ENCODE results near the gene CAMK2D.
"Not testable (repeated sequence)": the region's sequence is repeated elsewhere in the genome, so short reads cannot be mapped to it uniquely, and the experiment has no call there.

Gene CAMK2D

DNA sequence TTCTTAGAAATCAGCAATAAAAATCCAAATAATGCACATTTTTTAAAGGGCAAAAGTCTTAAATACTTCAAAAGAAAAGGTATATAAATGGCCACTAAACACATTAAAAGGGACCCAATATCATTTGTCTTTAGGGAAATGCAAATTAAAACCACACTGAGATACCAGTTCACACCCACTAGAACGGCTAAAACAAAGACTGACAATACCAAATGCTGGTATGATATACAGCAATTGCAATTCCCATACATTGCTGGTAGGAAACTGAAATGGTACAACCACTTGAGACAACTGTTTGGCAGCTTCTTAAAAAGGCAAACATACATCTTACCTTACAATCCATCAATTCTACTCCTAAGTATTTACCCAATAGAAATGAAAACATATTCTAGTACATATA is 33.7 kb downstream of the CAMK2D start:
- DNase-seq, result no peak

DNA sequence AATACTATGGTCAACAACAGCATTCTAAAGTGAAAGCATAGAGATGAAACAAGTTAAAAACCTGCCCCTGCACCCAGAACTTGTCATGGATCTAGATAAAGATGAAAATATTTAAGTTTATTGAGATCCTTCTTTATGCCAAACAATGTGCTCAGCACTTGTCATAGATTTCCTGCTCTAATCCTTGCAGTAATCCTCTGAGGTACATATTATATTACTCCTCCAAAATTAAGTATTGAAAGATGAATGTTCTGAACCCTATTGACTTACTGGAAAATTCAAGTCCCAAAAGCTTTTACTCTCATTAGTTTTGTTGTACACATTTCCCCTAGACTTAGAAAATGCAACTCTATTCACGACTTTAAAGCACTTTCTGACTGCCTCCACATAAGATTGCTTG is 35.6 kb downstream of the CAMK2D start:
- no peak for DNase-seq

DNA sequence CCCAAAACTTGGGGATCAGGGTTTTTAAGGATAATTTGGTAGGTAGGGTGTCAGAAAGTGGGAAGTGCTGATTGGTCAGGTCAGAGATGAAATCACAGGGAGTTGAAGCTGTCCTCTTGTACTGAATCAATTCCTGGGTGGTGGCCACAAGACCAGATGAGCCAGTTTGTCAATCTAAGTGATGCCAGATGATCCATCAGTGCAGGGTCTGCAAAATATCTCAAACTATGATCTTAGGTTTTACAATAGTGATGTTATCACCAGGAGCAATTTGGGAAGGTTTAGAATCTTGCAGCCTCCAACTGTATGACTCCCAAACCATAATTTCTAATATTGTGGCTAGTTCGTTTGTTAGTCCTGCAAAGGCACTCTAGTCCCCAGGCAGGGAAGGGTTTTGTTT is 43.3 kb downstream of the CAMK2D start:
- no peak for DNase-seq

DNA sequence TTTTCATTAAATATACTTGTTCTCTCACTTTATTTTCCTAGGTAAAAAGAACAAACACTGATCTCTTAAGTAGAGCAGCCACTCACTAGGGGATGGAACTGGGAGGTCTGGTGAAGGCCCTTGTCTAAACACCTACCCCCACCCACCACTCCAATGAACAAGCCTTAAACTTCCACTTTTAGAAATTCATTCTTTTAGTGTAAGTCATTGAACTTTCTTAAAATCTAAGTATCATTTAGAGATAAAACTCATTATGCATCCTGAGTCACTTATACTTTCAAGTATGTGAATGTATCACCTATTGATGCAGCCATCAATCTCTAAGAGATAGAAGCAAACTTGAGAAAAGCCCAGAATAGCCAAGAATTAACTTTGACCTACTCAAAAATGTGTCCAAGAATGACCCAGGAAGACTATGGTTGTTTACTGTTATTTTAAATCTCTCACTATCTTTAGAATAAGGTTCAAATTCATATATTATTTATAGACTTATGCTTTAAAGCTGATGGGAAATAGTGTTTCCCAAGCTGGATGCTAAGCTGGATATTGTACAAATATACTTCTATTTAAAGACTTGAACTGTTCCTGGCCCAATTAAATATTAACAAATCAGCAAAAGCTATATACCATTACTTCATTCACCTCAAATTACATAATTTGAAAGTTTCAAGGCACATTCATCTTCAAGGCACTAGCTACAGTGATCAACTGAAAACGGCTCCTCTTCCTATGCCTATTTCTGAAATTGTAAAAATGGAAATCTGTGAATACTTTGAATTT is 49.5 kb downstream of the CAMK2D start:
- no peak for DNase-seq

DNA sequence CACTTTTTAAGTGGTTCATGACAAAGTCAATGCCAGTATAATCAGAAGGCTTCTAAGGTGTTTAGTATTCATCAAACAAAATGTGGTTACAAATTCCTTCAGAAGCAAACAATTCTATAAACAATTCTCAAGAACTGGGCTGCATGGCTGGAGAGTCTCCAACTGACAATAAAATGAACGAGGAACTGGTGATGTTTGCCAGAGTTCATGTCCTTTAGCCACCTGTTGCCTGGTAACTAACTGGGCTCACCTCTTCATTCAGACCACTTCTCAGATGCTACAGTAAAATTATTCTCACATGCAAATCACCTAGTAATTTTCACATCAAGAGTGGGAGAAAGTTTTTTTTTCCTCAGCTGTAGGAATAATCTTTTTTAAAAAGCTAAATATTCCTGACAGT is 53.3 kb downstream of the CAMK2D start:
- no peak for DNase-seq

DNA sequence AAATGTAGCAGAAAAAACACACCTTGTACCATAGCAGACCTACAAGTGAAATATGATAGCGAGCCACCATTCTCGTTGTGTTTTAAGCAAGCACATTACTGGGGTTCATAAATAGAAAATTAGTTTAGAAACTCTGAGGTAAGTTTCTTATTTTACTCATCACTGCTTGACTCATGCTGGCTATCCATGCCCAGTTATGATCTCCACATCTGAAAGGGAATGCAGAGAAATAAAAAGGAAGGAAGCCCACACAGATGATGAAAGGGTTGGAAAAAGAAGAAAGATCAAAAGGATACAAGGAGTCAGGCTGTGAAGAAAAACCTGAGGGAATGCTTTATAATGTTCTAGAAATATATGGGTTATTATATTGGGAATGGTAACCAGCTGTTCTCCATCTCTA is 54.5 kb downstream of the CAMK2D start:
- no peak for DNase-seq

DNA sequence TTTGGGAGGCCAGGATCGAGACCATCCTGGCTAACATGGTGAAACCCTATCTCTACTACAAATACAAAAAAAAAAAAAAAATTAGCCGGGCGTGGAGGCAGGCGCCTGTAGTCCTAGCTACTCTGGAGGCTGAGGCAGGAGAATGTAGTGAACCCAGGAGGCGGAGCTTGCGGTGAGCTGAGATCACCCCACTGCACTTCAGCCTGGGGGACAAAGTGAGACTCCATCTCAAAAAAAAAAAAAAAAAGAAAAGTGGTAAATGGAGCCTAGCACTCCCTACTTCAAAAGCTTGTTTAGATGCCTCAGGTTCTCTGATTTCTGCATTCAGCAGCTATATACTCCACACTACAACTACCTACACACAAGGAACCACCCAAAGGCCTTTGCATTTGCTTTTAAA is 56.4 kb downstream of the CAMK2D start:
- DNase-seq, result not testable (repeated sequence)

DNA sequence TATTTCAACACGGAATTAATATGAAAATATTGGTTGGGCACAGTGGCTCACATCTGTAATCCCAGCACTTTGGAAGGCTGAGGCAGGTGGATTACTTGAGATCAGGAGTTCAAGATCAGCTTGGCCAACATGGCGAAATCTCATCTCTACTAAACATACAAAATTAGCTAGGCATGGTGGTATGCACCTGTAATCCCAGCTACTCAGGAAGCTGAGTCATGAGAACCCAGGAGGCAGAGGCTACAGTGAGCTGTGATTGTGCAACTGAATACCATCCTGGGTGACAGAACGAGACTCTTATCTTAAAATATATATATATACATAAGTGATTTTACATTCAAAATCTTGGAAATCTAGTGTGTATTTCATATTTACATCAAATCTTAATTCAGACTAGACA is 58.9 kb downstream of the CAMK2D start:
- DNase-seq, result not testable (repeated sequence)

DNA sequence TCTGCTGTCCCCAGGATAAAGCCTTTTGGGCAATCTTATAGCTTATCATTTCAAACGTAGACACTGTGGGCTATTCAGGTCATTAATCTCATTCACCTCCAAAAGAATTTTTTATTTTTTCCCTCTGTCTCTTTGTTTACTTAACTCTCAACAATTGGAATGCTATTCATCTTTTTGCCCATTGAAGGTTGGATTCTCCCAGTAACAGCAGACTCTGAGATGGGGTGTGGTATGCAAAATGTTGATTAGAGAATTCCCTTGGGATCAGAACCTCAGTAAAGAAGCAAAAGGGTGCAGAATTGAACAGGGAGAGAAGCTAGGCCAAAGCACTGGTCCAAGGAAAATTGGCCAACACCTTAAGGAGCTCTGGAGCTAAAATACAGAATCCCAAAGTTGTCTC is 60.4 kb downstream of the CAMK2D start:
- DNase-seq, result no peak

DNA sequence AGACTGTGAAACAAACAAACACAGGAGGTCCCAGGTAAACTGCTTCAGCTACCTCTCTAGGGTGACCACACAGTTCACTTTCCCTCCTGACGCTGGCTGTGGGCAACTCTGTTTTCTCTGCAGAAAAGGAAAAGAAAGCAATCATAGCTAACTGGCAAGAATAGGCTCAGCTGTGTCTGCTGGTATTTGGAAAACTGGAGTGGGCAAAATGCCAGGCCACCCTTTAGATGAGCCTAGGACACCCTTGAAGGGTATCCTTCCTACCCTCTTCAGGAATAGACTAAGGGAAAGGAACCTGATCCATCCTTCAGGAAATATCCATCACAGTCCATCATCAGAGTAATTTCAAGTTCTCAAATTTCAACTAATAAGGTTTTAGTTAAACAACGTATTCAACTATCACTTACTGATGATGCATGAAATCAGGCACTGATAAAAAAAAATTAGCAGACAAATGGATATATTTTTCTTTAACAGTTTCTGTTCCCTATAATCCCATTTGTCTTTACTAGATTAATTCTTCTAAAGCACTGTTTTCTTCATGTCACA is 60.9 kb downstream of the CAMK2D start:
- DNase-seq, result no peak

DNA sequence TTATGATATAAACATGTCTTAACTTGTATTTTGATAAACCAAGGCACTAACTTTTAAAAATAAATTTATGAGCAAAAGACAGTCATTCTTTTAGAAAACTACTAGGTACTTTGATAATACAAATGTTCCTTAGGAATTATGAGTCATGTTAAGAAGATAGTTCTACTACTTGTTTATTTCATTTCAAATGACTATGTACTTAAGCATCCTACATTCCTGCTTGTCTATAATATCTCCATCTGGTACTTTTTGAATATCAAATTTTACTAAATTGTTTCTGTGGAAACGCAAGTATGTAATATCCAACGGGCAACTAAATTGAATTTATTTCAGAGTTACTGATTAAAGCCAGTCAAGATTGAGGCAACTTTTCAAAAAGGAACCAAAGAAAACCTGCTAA is 61.8 kb downstream of the CAMK2D start:
- DNase-seq, result no peak

DNA sequence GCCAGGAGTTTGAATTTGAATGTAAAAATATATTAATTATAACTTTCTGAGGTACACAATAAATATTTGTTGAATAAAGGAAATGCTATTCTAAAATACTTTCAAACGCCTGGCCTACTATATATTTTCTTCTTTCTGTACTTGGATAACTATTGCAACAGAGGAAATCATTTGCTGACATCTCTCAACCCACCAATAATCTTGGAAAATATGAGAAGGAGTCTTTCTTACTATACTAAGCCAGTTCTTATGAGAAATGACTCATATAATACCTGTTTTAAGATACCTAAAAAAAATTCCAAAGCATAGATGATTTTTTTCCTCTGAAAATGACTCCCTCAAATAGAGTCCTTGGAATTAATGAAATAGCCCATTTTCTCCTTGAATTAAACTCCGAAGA is 64.1 kb downstream of the CAMK2D start:
- DNase-seq, result no peak

DNA sequence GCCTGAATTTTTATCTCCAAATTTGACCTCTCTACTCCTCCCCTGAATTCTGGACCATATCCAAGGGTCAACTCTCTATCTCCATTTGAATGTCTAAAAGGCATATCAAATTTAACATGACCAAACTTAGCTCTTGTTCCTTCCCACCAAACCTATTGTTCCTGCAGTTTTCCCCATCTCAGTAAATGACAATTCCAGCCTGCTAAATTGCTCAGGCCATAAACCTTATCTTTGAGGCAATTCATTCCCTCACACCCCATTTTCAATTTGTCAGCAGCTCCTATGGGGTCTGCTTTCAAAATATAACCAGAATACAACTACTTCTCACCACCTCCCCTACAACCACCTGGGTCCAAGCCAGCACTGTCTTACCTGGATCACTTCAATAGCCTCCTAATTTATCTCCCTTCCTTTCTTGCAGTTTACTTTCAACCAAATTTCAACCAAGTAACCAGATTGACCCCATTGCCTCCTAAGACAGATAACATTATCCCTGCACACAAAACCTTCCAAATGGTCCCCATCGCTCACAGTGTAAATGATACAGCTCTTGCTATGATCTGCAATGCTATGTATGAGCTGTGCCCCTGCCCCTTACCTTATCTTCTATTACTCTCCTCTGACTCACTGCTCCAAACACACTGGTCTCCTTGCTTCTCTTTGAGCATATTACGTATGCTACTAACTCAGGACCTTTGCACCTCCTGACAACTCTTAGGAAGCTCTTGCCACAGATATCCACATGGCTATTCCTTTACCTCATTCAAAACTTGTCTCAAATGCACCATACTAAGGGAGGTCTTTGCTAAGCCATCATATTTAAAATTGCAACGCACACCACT is 66.0 kb downstream of the CAMK2D start:
- no peak for DNase-seq

DNA sequence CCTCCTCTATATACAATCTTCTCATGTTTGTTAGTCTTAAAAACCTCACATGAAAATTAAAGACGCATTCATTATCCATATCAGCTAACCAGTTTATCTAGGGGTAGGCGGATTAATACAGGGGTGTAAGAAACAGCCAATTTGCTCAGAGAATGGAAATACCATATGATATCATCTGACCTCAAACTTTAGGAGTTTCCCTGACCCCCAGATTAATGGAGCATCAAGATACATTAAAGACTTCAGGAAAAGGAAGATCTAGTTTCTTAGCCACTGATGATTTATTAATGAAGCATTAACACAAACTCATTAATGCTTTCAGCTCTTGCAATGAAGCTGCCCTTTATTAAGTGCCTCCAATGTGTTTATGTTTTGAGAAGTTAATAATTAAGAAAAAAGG is 67.5 kb downstream of the CAMK2D start:
- no peak for DNase-seq

DNA sequence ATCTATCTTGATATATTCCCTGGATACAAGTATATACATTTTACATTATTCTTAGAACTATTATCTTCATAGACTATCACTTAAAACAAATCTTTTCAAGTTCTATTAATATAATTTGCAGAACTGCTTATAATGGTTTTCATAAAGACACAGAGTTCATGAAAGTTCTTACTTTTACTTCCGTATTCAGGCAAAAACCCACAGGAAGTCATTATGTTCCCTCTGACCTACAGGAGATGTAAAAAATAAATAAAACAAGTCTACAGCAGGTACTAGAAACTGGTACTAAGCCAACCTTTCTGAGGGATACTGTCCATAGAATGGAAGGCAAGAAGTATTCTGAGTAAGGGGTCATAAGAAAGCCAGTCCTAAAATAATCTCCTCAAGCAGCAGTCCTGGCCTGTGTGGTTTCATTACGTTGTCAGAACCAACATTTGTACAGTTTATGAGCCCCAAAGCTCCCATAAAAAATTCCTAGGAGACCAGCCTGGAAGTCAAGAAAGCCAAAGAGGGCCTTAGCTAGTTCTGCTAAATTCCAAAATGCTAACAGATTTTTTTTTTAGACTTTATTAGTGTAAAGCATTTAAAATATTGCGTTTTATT is 68.6 kb downstream of the CAMK2D start:
- no peak for DNase-seq

DNA sequence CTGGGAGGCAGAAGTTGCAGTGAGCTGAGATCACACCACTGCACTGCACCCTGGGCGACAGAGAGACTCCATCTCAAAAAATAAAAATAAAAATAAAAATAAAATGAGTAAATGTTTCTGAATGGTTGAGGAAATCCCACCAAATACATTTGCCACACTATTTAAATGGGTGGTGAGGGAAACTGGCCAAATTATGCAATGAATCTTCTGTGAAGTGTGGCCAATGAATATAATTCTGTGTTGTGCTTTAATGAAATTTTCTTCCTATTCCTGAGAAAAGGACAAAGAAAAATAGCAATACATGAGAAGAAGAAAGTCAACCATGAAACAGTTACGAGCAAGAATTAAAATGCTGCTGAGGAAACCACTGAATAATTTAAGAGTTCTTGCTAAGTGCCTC is 69.9 kb downstream of the CAMK2D start:
- no peak for DNase-seq

DNA sequence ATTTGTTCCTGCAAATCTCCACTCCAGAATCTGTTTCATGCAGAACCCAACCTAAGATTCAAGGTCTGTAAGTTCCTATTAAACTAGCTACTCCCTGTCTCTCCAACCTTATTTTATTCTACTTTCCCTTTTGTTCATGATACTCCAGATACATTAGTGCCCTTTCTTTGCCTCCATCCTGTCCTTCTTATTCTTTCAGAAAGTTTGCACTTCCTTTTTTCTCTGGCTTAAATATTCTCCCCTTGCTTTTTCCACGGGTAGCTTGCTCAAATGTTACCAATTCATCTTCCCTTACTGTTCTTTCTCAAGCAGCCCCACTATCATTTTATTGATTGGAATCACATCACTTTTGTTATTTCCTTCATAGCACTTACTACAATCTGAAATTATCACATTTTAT is 72.1 kb downstream of the CAMK2D start:
- DNase-seq, result no peak

DNA sequence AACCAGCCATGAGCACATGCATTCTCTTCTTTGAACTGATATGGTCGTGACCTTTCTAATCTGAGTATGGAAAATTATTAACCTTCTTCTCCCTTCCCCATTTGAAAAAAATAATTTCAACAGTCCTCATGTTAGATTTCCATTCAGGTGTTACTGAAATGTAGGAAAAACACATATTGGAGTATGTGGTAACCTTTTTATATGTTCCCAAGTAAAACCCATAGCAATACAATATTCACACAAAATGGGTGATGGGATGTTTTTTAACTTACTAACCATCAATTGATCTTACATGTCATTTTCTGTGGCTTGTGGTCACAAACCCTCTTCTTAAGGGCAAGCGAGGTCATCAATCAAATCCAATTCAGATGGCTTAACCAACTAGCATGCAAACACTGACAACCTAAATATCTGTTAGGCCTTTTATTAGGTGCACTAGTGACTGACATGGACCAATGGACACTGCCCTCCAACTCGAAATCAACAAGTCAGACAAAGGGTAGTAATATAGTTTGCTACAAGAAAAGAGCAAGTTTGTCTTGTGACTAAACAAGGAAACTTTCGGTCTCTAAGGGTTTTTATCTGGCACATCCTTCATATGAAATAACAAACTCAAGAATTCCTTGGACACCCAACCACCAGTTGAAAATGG is 74.3 kb downstream of the CAMK2D start:
- no peak for DNase-seq

DNA sequence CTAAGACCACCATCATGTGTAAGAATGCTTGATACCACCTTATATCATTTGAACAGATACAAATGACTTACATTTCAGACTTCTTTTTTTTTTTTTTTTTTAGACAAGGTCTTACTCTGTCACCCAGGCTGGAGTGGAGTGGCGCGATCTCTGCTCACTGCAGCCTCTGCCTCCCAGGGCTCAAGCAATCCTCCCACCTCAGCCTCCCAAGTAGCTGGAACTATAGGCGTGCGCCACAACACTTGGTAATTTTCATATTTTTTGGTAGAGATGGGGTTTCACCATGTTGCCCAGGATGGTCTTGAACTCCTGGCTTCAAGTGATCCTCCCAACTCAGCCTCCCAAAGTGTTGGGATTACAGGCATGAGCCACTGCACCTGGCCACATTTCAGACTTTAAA is 76.4 kb downstream of the CAMK2D start:
- not testable (repeated sequence) for DNase-seq

DNA sequence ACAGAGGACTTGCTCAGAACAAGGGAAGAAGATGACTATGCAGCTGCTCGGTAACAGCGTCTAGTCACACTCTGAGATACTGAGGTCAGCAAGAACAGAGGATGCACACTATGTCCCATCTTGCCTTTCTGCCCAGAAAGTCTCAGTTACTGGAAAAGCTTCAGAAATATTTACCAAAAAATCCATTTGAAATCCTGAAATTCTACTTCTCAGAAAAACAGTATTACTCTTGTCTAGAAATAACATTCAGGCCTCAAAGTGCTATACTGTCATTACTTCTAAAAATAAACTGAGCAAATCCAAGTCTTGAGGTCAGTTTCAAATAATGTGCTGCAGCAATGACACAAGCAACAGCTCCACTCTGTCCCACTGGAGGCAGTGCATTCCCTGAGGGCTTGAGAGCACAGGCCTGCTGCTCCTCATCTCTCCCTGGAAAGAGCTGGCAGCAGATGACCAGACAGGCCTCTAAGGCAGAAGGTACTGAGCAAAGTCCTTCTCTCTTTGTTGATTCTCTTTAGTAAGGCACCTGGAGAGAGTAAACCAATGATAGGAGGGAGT is 76.9 kb downstream of the CAMK2D start:
- peak; percentile 49 for DNase-seq

DNA sequence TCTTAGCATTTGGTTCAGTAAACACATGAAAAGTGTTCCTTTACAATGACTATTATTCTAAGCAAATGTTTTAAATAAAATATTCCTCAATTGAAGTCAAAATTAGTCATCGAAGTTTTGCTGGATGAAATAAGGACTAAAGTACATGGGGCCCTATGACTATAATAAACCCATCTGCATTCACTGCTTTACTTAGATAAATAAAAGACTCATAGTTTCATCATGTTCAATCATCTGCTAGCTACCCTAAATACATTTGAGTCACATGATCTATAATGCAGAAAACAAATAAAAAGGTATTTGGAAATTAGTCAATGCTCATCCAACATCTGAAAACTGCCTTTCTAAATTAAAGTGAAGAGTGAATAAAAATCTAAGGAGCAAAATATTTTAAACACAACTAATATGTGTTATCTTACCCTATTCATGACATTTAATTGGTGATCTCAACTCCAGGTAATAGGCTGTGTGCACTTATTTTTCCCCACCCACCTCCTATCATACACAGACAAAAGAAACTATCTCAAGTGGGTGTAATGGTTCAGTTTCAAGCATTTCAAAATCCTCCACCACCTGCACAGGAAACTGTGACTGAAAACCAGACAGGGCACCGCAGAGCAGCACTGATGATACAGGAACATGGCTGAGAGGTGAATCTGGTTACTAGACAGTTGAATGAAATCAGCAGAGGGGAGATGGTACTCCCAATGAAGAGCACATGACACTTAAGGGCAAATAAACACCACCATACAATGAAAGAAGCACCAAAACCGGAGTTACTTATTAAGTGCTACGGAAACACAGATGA is 78.6 kb downstream of the CAMK2D start:
- DNase-seq, result peak; percentile 84

DNA sequence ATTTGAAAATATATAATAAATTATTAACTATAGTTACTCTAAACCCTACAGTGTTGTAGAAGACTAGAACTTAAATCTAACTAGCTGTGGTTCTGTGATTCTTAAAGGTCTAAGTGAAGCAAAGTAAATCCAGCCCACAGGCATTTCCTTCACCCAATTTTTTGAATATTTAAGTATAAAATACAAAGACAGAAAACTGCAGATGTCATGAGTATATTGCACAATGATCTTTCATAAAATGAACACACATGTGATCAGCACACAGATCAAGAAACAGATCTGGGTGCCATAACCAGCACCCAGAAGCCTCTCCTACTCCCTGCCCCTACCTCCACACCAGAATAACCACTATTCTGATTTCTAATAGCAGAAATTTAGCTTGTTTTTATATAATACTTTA is 82.9 kb downstream of the CAMK2D start:
- no peak for DNase-seq
